ENCODE data around the gene CCR4. TPM values are rescaled to one million over a fixed set of nuclear protein-coding genes. Genes with fewer than 3 reads are reported as not detected.

CCR4 gene
- total and polyA plus RNA-seq, 8 donors: 0.73 to 4.2 (median 2.1) TPM

- no peaks in the 10 kb centered on the region for H3K36me3 ChIP-seq
- no peak for DNase-seq
- H3K27me3 ChIP-seq: no peaks in the 10 kb centered on the region
- no peak overlapping the region for H3K4me3 ChIP-seq
- no peak for TF ChIP-seq CTCF (IDR thresholded peaks at IDR 0.05)
- H3K27ac ChIP-seq: no peak overlapping the region
- intact Hi-C loops (cut with DNase I): loop anchor here in 1 of 2 donors (2.0 kb wide), 1 partner anchor 128 kb away; no protein-coding TSS in a partner anchor
- no peaks in the 10 kb centered on the region for H3K9me3 ChIP-seq
- peaks cover 3 to 6% of the 10 kb centered on the region in 2 donors for H3K4me1 ChIP-seq
- no peak for ATAC-seq
Measured at GRCh38 chr3:32946973-32947788, 4.3 kb upstream of the CCR4 start.

GRCh38 chr3:32947789-32948238 lies 3.6 kb upstream of the CCR4 start:
- DNase-seq (peak in 3 of 4 donors; percentile 64 to 84 (median 81)), ATAC-seq (peak; percentile 96)
- intact Hi-C loops (cut with DNase I): loop anchor here in 1 of 2 donors (2.0 kb wide), 1 partner anchor 127 kb away; no protein-coding TSS in a partner anchor
- Histone ChIP-seq H3K9me3 (no peaks in the 10 kb centered on the region), H3K27me3 (no peaks in the 10 kb centered on the region), H3K36me3 (no peaks in the 10 kb centered on the region), H3K27ac (no peak overlapping the region), H3K4me1 (peaks cover 3 to 6% of the 10 kb centered on the region in 2 donors), H3K4me3 (no peak overlapping the region)
- TF ChIP-seq CTCF (IDR thresholded peaks at IDR 0.05): peak; percentile 58 to 68

- H3K4me3 ChIP-seq: no peak overlapping the region
- no peaks in the 10 kb centered on the region for H3K36me3 ChIP-seq
- DNase-seq: no peak
- intact Hi-C loops (cut with DNase I): no loop called here
- H3K9me3 ChIP-seq: no peaks in the 10 kb centered on the region
- H3K27me3 ChIP-seq: no peaks in the 10 kb centered on the region
- TF ChIP-seq CTCF (IDR thresholded peaks at IDR 0.05): no peak
- ATAC-seq: peak; percentile 79
- peaks cover 3 to 6% of the 10 kb centered on the region in 2 donors for H3K4me1 ChIP-seq
- H3K27ac ChIP-seq: no peak overlapping the region
Measured at GRCh38 chr3:32948625-32949445, 2.6 kb upstream of the CCR4 start.

GRCh38 chr3:32950516-32950915 lies 928 bp upstream of the CCR4 start:
- Histone ChIP-seq H3K9me3 (no peaks in the 10 kb centered on the region), H3K27me3 (no peaks in the 10 kb centered on the region), H3K36me3 (no peaks in the 10 kb centered on the region), H3K4me1 (peaks cover 3 to 6% of the 10 kb centered on the region in 2 donors), H3K4me3 (no peak overlapping the region), H3K27ac (no peak overlapping the region)
- no peak for TF ChIP-seq CTCF (IDR thresholded peaks at IDR 0.05)
- ATAC-seq: no peak
- intact Hi-C loops (cut with DNase I): no loop called here
- no peak for DNase-seq
